Lung microvascular endothelial cell (primary cell): ENCODE results near the gene ACTR5. TPM values are rescaled to one million over a fixed set of nuclear protein-coding genes. Genes with fewer than 3 reads are reported as not detected.

Source experiments
- DNase-seq, 2 donors: peaks; one replicate each; pipeline versions ENCODE4 v3.0.0 to v3.0.0-alpha.2; 2010; ENCODE audit warnings: low read depth in 2 of 2
- total RNA-seq: library from RNA; depleted of rRNA; stranded (reverse); fragments of >200 nt; gene quantifications from 2 replicates; pipeline ENCODE4 v1.2.1, GENCODE V29; 2014

The ACTR5 gene
- 4.1 and 4.8 TPM in 2 replicates for total RNA-seq

- DNase-seq, result peak; percentile 90 to 92
Measured at GRCh38 chr20:38748097-38748860, at the start of gene ACTR5. Gene ACTR5 (plus strand): TSS chr20:38748460. CDS start chr20:38748479, 19 bp downstream.

- DNase-seq, result no peak
Measured at GRCh38 chr20:38698541-38698940, 49.7 kb upstream of the ACTR5 start.

- DNase-seq, result no peak
Measured at GRCh38 chr20:38700141-38700540, 48.1 kb upstream of the ACTR5 start.

- DNase-seq, result no peak
Measured at GRCh38 chr20:38700926-38701325, 47.3 kb upstream of the ACTR5 start.

- DNase-seq, result no peak
Measured at GRCh38 chr20:38703526-38703925, 44.7 kb upstream of the ACTR5 start.

GRCh38 chr20:38704136-38704535, 44.1 kb upstream of the ACTR5 start:
- no peak for DNase-seq

- DNase-seq, result no peak
Measured at GRCh38 chr20:38706509-38706908, 41.8 kb upstream of the ACTR5 start.

- no peak for DNase-seq
Measured at GRCh38 chr20:38714308-38714707, 34.0 kb upstream of the ACTR5 start.

- DNase-seq, result no peak
Measured at GRCh38 chr20:38715646-38716045, 32.6 kb upstream of the ACTR5 start.

- DNase-seq, result no peak
Measured at GRCh38 chr20:38722683-38723016, 25.6 kb upstream of the ACTR5 start.

GRCh38 chr20:38723017-38723847, 25.0 kb upstream of the ACTR5 start:
- DNase-seq, result no peak

GRCh38 chr20:38723848-38724625, 24.2 kb upstream of the ACTR5 start, which contains the start of gene SLC32A1:
Gene SLC32A1 (plus strand): TSS chr20:38724486. CDS start chr20:38724725, 239 bp downstream.
- DNase-seq, result no peak

GRCh38 chr20:38724626-38725147, 23.6 kb upstream of the ACTR5 start:
- no peak for DNase-seq

GRCh38 chr20:38725148-38725901, 22.9 kb upstream of the ACTR5 start:
- DNase-seq, result no peak

- peak; percentile 54 to 55 for DNase-seq
Measured at GRCh38 chr20:38725931-38726803, 22.1 kb upstream of the ACTR5 start.

- peak; percentile 26 to 53 for DNase-seq
Measured at GRCh38 chr20:38726804-38727606, 21.3 kb upstream of the ACTR5 start.

- no peak for DNase-seq
Measured at GRCh38 chr20:38727607-38728190, 20.6 kb upstream of the ACTR5 start.

- no peak for DNase-seq
Measured at GRCh38 chr20:38728191-38728781, 20.0 kb upstream of the ACTR5 start.
